Endodermal cell (in vitro differentiated cells): ENCODE data around the gene RNF175. TPM values are rescaled to one million over a fixed set of nuclear protein-coding genes. Genes with fewer than 3 reads are reported as not detected.

Experiments
- DNase-seq: peaks from one replicate; pipeline ENCODE4 v3.0.0-alpha.2; 2017
- H3K27ac ChIP-seq: 2 replicates; pipeline ENCODE4 v1.5.1; 2013; ENCODE audit warnings: mild to moderate bottlenecking, low read depth, low read length, moderate library complexity
- H3K27me3 ChIP-seq: 2 replicates; pipeline ENCODE4 v1.6.1; 2013; ENCODE audit warnings: mild to moderate bottlenecking, low read length, moderate library complexity; ENCODE audit not compliant: insufficient read depth, control insufficient read depth, poor library complexity, severe bottlenecking
- H3K36me3 ChIP-seq: 2 replicates; pipeline ENCODE4 v1.7.0; 2013; ENCODE audit warnings: mild to moderate bottlenecking, low read length, moderate library complexity; ENCODE audit not compliant: control insufficient read depth, insufficient read depth
- H3K4me1 ChIP-seq: one replicate; pipeline ENCODE4 v1.7.0; 2013; ENCODE audit warnings: low read length; ENCODE audit not compliant: control insufficient read depth, insufficient read depth
- H3K4me3 ChIP-seq: 2 replicates; pipeline ENCODE4 v1.5.1; 2013; ENCODE audit warnings: mild to moderate bottlenecking, low read length, moderate library complexity
- H3K9ac ChIP-seq: 2 replicates; pipeline ENCODE4 v1.6.1; 2013; ENCODE audit warnings: mild to moderate bottlenecking, low read length, moderate library complexity; ENCODE audit not compliant: poor library complexity, severe bottlenecking; ENCODE audit errors: extremely low read depth
- H3K9me3 ChIP-seq: 2 replicates; pipeline ENCODE4 v1.6.1; 2013; ENCODE audit warnings: mild to moderate bottlenecking, low read length, moderate library complexity; ENCODE audit not compliant: control insufficient read depth
- H3K27ac Mint-ChIP-seq: 2 replicates; pipeline ENCODE4 v1.8.0; 2020; ENCODE audit warnings: mixed read lengths
- H3K27me3 Mint-ChIP-seq: 2 replicates; pipeline ENCODE4 v1.8.0; 2021; ENCODE audit warnings: mild to moderate bottlenecking, mixed read lengths; ENCODE audit not compliant: insufficient read depth
- H3K36me3 Mint-ChIP-seq: 2 replicates; pipeline ENCODE4 v1.8.0; 2020; ENCODE audit warnings: low read depth, mixed read lengths
- H3K4me1 Mint-ChIP-seq: 2 replicates; pipeline ENCODE4 v1.8.0; 2020; ENCODE audit warnings: mixed read lengths
- H3K4me3 Mint-ChIP-seq: 2 replicates; pipeline ENCODE4 v1.8.0; 2020; ENCODE audit warnings: mild to moderate bottlenecking, moderate library complexity, mixed read lengths
- H3K9me3 Mint-ChIP-seq: 2 replicates; pipeline ENCODE4 v1.8.0; 2020; ENCODE audit warnings: mild to moderate bottlenecking, mixed read lengths
- WGBS, 2 experiments: methylation state at CpG; one replicate each; pipeline versions ENCODE4 v1.1.5 to v1.1.7; 2013; ENCODE audit warnings: missing lambda C conversion rate in 2 of 2, mixed read lengths in 1 of 2; ENCODE audit not compliant: insufficient coverage in 1 of 2, insufficient read length in 1 of 2; 5-methylcytosine and 5-hydroxymethylcytosine counted together
- total RNA-seq, 2 donors: library from RNA; stranded (reverse); fragmentation: NEBNext Ultra II Directional in 1 of 2; extraction: Animal tissue kit (Norgen Biotek cat#: 25700) in 1 of 2; gene quantifications; 2 replicates in 1 of 2; 3 replicates in 1 of 2; pipeline ENCODE4 v1.2.1, GENCODE V29; 2021
- TF ChIP-seq, protein P1 (sequence below): fragments of 200-600 bp; sonication (generic); conservative IDR thresholded peaks from 2 replicates; pipeline ENCODE4 v1.5.0; 2021; ENCODE audit warnings: antibody characterized with exemption, mild to moderate bottlenecking

Gene RNF175
- total RNA-seq, 2 donors from 2014 or later: 1.7 to 4.2 TPM

DNA sequence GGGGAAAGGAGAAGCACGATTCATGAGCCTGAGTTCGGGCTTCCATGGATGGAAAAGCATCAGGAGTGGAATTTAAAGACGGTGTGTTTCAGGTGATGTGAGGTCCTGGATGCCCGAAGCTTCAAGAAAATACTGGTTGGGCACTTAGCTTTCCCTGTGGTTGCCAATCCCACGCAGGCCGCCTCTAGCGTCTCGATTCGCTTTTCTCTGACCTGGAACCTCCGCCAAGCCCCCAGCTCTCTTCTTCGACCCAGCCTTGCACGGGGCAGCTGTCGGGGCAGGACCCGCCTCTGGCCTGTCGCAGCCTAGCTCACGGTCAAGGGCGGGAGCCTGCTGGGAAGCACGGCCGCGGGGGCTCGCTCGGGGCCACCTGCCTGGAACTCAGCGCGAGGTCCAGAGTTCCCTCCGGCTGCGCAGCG lies 76.1 kb downstream of the RNF175 start:
- H3K27ac ChIP-seq: no peak overlapping the region
- Mint-ChIP-seq H3K4me1 (no peaks in the 10 kb centered on the region), H3K27ac (no peak overlapping the region), H3K36me3 (no peaks in the 10 kb centered on the region), H3K9me3 (peaks cover 24% of the 10 kb centered on the region), H3K4me3 (peak overlapping the region; percentile 55), H3K27me3 (peaks cover 63% of the 10 kb centered on the region)
- peak overlapping the region; percentile 77 for H3K4me3 ChIP-seq
- TF ChIP-seq, protein P1, sequence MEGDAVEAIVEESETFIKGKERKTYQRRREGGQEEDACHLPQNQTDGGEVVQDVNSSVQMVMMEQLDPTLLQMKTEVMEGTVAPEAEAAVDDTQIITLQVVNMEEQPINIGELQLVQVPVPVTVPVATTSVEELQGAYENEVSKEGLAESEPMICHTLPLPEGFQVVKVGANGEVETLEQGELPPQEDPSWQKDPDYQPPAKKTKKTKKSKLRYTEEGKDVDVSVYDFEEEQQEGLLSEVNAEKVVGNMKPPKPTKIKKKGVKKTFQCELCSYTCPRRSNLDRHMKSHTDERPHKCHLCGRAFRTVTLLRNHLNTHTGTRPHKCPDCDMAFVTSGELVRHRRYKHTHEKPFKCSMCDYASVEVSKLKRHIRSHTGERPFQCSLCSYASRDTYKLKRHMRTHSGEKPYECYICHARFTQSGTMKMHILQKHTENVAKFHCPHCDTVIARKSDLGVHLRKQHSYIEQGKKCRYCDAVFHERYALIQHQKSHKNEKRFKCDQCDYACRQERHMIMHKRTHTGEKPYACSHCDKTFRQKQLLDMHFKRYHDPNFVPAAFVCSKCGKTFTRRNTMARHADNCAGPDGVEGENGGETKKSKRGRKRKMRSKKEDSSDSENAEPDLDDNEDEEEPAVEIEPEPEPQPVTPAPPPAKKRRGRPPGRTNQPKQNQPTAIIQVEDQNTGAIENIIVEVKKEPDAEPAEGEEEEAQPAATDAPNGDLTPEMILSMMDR: no peak
- H3K9me3 ChIP-seq: peaks cover 26% of the 10 kb centered on the region
- peaks cover 49% of the 10 kb centered on the region for H3K27me3 ChIP-seq
- WGBS, 2 experiments: 3 to 10% methylated on average over 11 to 27 of the region's 27 CpGs
- H3K36me3 ChIP-seq: no peaks in the 10 kb centered on the region
- H3K4me1 ChIP-seq: no peaks in the 10 kb centered on the region
- no peak for DNase-seq
- no peak overlapping the region for H3K9ac ChIP-seq

DNA sequence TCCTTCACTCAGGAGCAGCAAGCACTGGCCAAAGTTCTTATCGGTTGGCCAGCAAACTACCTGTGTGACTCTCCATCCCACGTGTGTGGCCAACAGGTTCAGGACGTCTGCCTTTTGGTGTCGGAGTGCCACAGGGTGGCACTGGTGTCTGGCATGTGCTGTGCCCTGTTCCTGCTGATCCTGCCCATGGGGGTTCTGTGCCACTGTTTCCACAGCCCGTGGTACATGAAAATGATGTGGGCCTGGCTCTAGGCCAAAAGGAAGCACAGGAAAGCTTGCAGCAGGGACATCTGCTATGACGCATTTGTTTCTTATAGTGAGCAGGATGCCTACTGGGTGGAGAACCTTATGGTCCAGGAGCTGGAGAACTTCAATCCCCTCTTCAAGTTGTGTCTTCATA lies 80.3 kb downstream of the RNF175 start:
- Histone ChIP-seq H3K27ac (no peak overlapping the region), H3K9me3 (no peaks in the 10 kb centered on the region), H3K9ac (no peak overlapping the region), H3K4me1 (no peaks in the 10 kb centered on the region), H3K36me3 (no peaks in the 10 kb centered on the region), H3K27me3 (peaks cover 37% of the 10 kb centered on the region), H3K4me3 (no peak overlapping the region)
- no peak for DNase-seq
- H3K4me1 Mint-ChIP-seq: no peaks in the 10 kb centered on the region
- 84 to 92% methylated on average over 4 to 6 of the region's 6 CpGs for WGBS, 2 experiments
- no peaks in the 10 kb centered on the region for H3K36me3 Mint-ChIP-seq
- H3K27ac Mint-ChIP-seq: no peak overlapping the region
- peaks cover 65% of the 10 kb centered on the region for H3K27me3 Mint-ChIP-seq
- H3K4me3 Mint-ChIP-seq: no peak overlapping the region
- TF ChIP-seq, protein P1: no peak
- no peaks in the 10 kb centered on the region for H3K9me3 Mint-ChIP-seq

DNA sequence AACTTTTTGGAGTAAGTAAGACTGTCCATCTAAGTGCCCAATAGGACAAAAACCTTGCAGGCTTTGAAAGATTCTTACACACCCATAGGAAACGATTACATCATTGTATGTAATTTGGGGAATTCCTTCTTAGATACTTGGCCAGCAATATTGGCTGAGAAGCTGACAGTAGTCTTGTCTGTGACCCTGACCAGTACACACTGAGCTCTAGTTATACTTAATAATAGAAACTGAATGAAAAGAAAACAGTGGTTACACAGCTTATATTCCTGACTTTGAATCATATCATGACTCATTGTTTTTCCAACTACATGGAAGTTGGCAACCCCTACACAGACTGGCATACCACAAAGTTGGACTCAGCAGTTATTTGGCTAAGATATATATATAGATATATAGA lies 82.8 kb downstream of the RNF175 start:
- Mint-ChIP-seq H3K9me3 (no peaks in the 10 kb centered on the region), H3K36me3 (no peaks in the 10 kb centered on the region), H3K27me3 (peaks cover 46% of the 10 kb centered on the region), H3K4me1 (no peaks in the 10 kb centered on the region), H3K4me3 (no peak overlapping the region), H3K27ac (no peak overlapping the region)
- no peak for DNase-seq
- 80 to 100% methylated on average over 1 of the region's 1 CpG for WGBS, 2 experiments
- no peaks in the 10 kb centered on the region for H3K4me1 ChIP-seq
- H3K36me3 ChIP-seq: no peaks in the 10 kb centered on the region
- no peaks in the 10 kb centered on the region for H3K9me3 ChIP-seq
- TF ChIP-seq, protein P1: no peak
- no peak overlapping the region for H3K9ac ChIP-seq
- H3K27ac ChIP-seq: no peak overlapping the region
- H3K27me3 ChIP-seq: peaks cover 12% of the 10 kb centered on the region
- H3K4me3 ChIP-seq: no peak overlapping the region
